ENCODE measurements around the gene FTL.

The FTL gene

DNA sequence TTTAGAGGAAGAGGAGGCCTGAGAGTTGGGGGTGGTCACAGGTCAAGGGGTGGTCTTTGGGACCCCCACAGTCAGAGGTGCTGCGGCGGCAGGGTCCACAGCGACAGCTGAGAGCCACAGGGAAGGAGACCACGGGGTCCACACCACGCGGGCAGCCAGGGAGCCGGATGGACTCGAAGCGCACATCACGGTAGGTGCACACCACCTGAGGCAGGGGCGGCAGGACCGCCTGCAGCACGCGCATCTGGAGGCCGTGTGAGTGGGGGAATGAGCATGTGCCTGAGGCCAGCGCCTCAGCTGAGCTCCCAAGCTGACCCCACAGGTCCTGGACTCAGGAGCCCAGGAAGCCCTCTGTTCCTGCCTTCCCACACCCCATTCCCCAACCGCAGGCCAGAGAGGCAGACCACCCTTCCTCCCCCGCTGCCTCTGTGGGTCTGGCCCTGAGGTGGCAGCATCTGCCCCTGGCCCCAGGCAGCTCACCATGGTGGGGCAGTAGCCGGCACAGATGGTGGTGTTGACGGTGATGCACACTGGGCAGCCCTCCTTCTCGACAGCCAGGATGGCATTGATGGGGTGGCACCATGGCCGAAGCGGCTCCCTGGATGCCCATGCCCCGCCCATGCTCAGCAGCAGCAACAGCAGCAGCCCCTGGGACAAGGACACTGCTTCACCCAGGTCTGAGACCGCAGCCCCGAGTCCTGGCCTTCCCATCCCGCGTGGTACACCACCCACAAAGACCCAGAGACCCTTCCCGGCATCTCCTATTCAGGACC is 51.1 kb downstream of the FTL start:
- no peak for TF ChIP-seq CTCF (IDR thresholded peaks at IDR 0.05; ENCODE audit: insufficient read depth, low read length, missing control alignments)
- DNase-seq (ENCODE audit: low read depth, low spot score): no peak
- H3K4me3 ChIP-seq (ENCODE audit: low read depth, low read length): no peak overlapping the region
- POLR2A ChIA-PET: no interaction called here
- CTCF ChIA-PET: interaction anchor here (0.8 to 11.0 kb wide), 2 partner anchors 17 to 24 kb away, joined by 3 to 146 read pairs; no protein-coding TSS in a partner anchor
